Measurements from ENCODE around the gene SYP.

SYP gene

DNA sequence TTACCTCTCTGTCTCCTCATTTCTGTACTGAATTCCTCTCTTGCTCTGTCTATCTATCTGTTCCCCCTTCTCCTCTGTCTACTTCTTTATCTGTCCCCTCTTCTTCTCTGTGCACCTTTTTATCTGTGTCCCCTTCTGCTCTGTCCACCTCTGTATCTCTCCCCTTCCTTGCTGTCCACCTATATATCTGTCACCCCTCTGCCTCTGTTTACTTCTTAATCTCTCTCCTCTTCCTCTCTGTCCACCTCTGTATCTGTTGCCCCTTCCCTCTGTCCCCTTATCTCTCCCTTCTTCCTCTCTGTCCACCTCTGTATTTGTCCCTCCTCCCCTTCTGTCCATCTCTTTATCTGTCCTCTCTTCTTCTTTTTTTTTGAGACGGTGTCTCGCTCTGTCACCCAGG is 44.2 kb upstream of the SYP start:
- no peak overlapping the region for H3K4me3 ChIP-seq (ENCODE audit: control insufficient read depth, low read depth, low read length)
- no peak for DNase-seq (ENCODE audit: low read depth)
- TF ChIP-seq CTCF (IDR thresholded peaks at IDR 0.05; ENCODE audit: control insufficient read depth, insufficient read depth, low read depth, low read length, missing control alignments) = no peak

- no peak overlapping the region for H3K4me3 ChIP-seq (ENCODE audit: control insufficient read depth, low read depth, low read length)
- no peak for TF ChIP-seq CTCF (IDR thresholded peaks at IDR 0.05; ENCODE audit: control insufficient read depth, insufficient read depth, low read depth, low read length, missing control alignments)
- no peak for DNase-seq (ENCODE audit: low read depth)
These were observed 43.2 kb upstream of the SYP start for GRCh38 chrX:49243166-49243565.

- no peak for DNase-seq (ENCODE audit: low read depth)
- TF ChIP-seq CTCF (IDR thresholded peaks at IDR 0.05; ENCODE audit: control insufficient read depth, insufficient read depth, low read depth, low read length, missing control alignments) = no peak
- H3K4me3 ChIP-seq (ENCODE audit: control insufficient read depth, low read depth, low read length) = no peak overlapping the region
These were observed 42.6 kb upstream of the SYP start for GRCh38 chrX:49242545-49243066.

- no peak overlapping the region for H3K4me3 ChIP-seq (ENCODE audit: control insufficient read depth, low read depth, low read length)
- DNase-seq (ENCODE audit: low read depth) = no peak
- TF ChIP-seq CTCF (IDR thresholded peaks at IDR 0.05; ENCODE audit: control insufficient read depth, insufficient read depth, low read depth, low read length, missing control alignments) = no peak
These were observed 38.7 kb upstream of the SYP start for GRCh38 chrX:49238735-49239134.

DNA sequence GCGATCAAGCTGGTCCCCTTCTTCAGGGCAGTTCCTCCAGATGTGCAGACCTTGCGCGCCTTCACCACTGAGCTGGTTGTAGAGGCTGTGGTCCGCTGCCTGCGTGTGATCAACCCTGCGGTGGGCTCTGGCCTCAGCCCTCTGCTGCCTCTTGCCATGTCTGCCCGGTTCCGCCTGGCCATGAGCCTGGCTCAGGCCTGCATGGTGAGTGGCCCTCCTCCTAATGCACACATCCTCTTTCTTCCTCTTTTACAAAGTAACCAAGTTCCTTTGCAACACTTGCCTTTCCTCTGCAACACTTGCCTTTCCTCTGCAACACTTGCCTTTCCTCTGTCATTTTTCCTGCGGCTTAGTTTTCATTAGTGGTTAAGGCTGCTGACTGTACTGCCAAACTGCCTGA is 37.1 kb upstream of the SYP start:
- no peak overlapping the region for H3K4me3 ChIP-seq (ENCODE audit: control insufficient read depth, low read depth, low read length)
- no peak for TF ChIP-seq CTCF (IDR thresholded peaks at IDR 0.05; ENCODE audit: control insufficient read depth, insufficient read depth, low read depth, low read length, missing control alignments)
- DNase-seq (ENCODE audit: low read depth) = no peak

DNA sequence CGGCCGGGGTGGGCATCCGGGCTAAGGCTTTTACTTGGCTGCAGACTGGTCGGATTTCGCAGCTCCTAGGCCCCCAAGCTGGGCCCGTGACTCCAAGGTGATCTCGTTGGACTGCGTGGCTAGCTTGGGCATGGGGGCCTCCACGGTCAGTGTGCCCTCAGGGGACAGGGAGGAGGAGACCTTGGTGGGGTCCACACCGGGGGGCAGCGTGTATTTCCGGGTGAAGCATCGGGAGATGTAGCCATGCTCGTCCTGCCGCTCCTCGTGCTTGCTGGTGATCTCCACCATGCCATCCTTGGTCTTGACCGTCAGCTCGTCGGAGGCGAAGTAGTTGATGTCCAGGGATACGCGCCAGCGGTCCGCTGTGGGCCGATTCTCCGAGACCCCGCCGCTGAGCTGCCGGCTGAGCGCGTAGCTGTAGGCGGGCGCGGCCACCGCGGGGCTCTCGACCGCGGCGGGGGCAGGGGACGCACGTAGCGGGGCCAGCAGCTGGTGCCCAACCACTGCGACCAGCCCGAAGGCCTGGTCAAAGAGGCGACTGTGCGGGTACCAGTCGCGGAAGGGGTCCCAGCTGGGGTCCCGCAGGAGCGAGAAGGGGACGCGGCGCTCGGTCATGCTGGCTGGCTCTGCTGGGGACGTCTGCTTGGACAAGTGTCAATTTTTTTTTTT is 34.0 kb upstream of the SYP start:
- TF ChIP-seq CTCF (IDR thresholded peaks at IDR 0.05; ENCODE audit: control insufficient read depth, insufficient read depth, low read depth, low read length, missing control alignments) = no peak
- H3K4me3 ChIP-seq (ENCODE audit: control insufficient read depth, low read depth, low read length) = no peak overlapping the region
- DNase-seq (ENCODE audit: low read depth) = no peak
